HepG2 (cell line): ENCODE results near the gene KAT14. TPM values are rescaled to one million over a fixed set of nuclear protein-coding genes. Genes with fewer than 3 reads are reported as not detected.

Source experiments
- CREB1 ChIP-seq, 2 experiments: fragments of 450-650 bp in 1 of 2; IDR thresholded peaks; 2 replicates each; pipeline ENCODE4 v1.6.1; 2016 to 2017; ENCODE audit warnings: control low read depth in 1 of 2, mild to moderate bottlenecking in 1 of 2, missing compliant biosample characterization in 1 of 2, missing genetic modification characterization in 1 of 2
- HNF4A ChIP-seq: sonication (generic); formaldehyde crosslinking; IDR thresholded peaks from 2 replicates; pipeline ENCODE4 v1.4.0; 2020; ENCODE audit warnings: missing genetic modification reagents
- MAF1 ChIP-seq: sonication (generic); formaldehyde crosslinking; IDR thresholded peaks from 2 replicates; pipeline ENCODE4 v1.5.0; 2020; ENCODE audit warnings: missing genetic modification reagents, borderline replicate concordance
- MBD4 ChIP-seq: IDR thresholded peaks from 2 replicates; pipeline ENCODE4 v1.6.1; 2012; ENCODE audit warnings: low read length, inconsistent platforms, borderline replicate concordance
- MED1 ChIP-seq: sonication (generic); formaldehyde crosslinking; IDR thresholded peaks from 2 replicates; pipeline ENCODE4 v1.4.0; 2020; ENCODE audit warnings: missing genetic modification reagents
- MIXL1 ChIP-seq: IDR thresholded peaks from 2 replicates; pipeline ENCODE4 v1.6.1; 2016
- MXD1 ChIP-seq: sonication (generic); formaldehyde crosslinking; IDR thresholded peaks from 2 replicates; pipeline ENCODE4 v1.4.0; 2020; ENCODE audit warnings: mild to moderate bottlenecking, missing genetic modification reagents
- NFE2L1 ChIP-seq: sonication (generic); formaldehyde crosslinking; IDR thresholded peaks from 2 replicates; pipeline ENCODE4 v1.4.0; 2020; ENCODE audit warnings: missing genetic modification reagents, mild to moderate bottlenecking, borderline replicate concordance
- NFE2L2 ChIP-seq: fragments of 150-350 bp; IDR thresholded peaks from 2 replicates; pipeline ENCODE4 v1.6.1; 2014; ENCODE audit warnings: low read length
- PHF20 ChIP-seq: sonication (generic); formaldehyde crosslinking; IDR thresholded peaks from 2 replicates; pipeline ENCODE4 v1.5.0; 2020; ENCODE audit warnings: mild to moderate bottlenecking, missing genetic modification reagents
- TEF ChIP-seq: sonication (generic); formaldehyde crosslinking; IDR thresholded peaks from 2 replicates; pipeline ENCODE4 v1.5.0; 2020; ENCODE audit warnings: missing genetic modification reagents
- ZFP62 ChIP-seq: sonication (generic); formaldehyde crosslinking; IDR thresholded peaks from 2 replicates; pipeline ENCODE4 v1.4.0; 2020; ENCODE audit warnings: missing genetic modification reagents
- ZNF17 ChIP-seq: sonication (generic); formaldehyde crosslinking; IDR thresholded peaks from 2 replicates; pipeline ENCODE4 v1.5.0; 2020; ENCODE audit warnings: mild to moderate bottlenecking, missing genetic modification reagents
- ZNF234 ChIP-seq: sonication (generic); formaldehyde crosslinking; conservative IDR thresholded peaks from 2 replicates; pipeline ENCODE4 v1.5.1; 2020; ENCODE audit warnings: mild to moderate bottlenecking, missing genetic modification reagents
- ZNF501 ChIP-seq: sonication (generic); formaldehyde crosslinking; IDR thresholded peaks from 2 replicates; pipeline ENCODE4 v1.5.1; 2020; ENCODE audit warnings: mild to moderate bottlenecking, moderate library complexity, missing genetic modification reagents
- ZNF761 ChIP-seq: sonication (generic); formaldehyde crosslinking; conservative IDR thresholded peaks from 2 replicates; pipeline ENCODE4 v1.4.0; 2020; ENCODE audit warnings: mild to moderate bottlenecking, missing genetic modification reagents
- ZNF770 ChIP-seq: sonication (generic); formaldehyde crosslinking; IDR thresholded peaks from 2 replicates; pipeline ENCODE4 v1.5.0; 2020; ENCODE audit warnings: mild to moderate bottlenecking, missing genetic modification reagents
- ZNF800 ChIP-seq: sonication (generic); formaldehyde crosslinking; IDR thresholded peaks from 2 replicates; pipeline ENCODE4 v1.4.0; 2020; ENCODE audit warnings: missing genetic modification reagents
- polyA plus RNA-seq, 8 experiments: library from polyadenylated mRNA; depleted of rRNA in 3 of 8; stranded (reverse) in 7 of 8; unstranded in 1 of 8; fragments of >200 nt; fragmentation: Illumina TruSeq in 4 of 8; extraction: Trizol in 4 of 8; gene quantifications; 2 replicates each; pipeline versions ENCODE4 v1.2.1 to v1.2.3, GENCODE V29; 2011 to 2016; ENCODE audit warnings: low read depth in 4 of 8, missing spikeins in 1 of 8, mixed read lengths in 1 of 8; ENCODE audit not compliant: insufficient read depth in 1 of 8
- total RNA-seq, 5 experiments: library from RNA; depleted of rRNA; stranded (reverse); fragments of >200 nt; fragmentation: Illumina TruSeq; extraction: Trizol; gene quantifications; 2 replicates each; pipeline ENCODE4 v1.2.3, GENCODE V29; 2016; ENCODE audit warnings: low read depth in 1 of 5
- TF ChIP-seq, protein P1 (sequence below): sonication (generic); formaldehyde crosslinking; IDR thresholded peaks from 2 replicates; pipeline ENCODE4 v1.4.0; 2020; ENCODE audit warnings: low read depth, mild to moderate bottlenecking, missing genetic modification reagents
- TF ChIP-seq, protein P2 (sequence below): sonication (generic); formaldehyde crosslinking; conservative IDR thresholded peaks from 2 replicates; pipeline ENCODE4 v1.4.0; 2020; ENCODE audit warnings: missing genetic modification reagents

The KAT14 gene
- total and polyA plus RNA-seq, 2 of the 13 experiments (the other 11 are each of a cell fraction or from before 2014, with no cell fraction given): 5.1 to 15.1 TPM

DNA sequence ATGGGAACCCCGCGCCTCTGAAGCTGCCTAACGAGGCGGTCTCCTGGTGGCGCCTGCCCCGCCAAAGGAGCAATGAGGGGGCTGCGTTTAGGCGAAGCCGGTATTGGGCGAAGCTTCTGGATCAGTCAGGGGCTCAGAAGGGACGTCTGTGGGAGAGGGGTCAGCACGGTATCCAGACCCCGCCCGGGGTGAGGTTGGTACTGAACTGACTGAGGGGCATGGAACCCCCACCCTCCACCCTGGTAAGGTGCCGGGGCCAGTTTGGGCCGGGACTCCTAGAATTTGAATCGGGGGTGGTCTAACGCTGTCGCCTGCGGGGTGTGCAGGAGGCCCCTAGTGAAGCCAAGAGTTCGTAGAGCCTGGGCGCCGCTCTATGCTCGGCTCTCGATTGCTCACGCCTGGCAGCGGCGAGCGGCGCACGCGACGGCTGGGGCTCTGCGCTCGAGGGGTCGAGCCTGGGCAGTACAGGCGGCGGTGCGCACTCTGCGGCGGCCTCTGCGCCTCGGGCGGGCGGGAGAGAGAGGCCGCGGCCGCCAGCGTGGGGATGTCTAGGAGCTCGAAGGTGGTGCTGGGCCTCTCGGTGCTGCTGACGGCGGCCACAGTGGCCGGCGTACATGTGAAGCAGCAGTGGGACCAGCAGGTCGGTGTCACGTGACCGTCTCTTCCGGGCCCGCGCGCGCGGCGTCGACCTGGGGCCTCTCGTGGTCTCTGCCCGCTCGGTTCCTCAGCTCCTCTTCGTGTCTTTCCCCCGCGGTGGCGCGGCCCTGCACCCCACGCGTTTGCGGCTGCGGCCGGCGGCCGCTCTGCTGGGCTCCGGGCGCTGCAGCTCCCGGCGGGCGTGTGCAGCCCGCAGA is at the start of gene KAT14, which contains the start of gene PET117 (continued):
- TF ChIP-seq TEF (CRISPR knock-in tag) (peak; percentile 93), MED1 (peak; percentile 93), ZNF770 (CRISPR knock-in tag) (peak; percentile 89), MXD1 (CRISPR knock-in tag) (peak; percentile 99), MAF1 (CRISPR knock-in tag) (peak; percentile 97), NFE2L1 (0 out of 2 replicates have a peak, but pooled peaks have one; percentile 52), ZNF761 (peak; percentile 98), NFE2L2 (0 out of 2 replicates have a peak, but pooled peaks have one; percentile 1), MBD4 (no peak), ZFP62 (CRISPR knock-in tag) (peak; percentile 80; the same call in 1 of the 2 replicates), CREB1 (IDR thresholded peaks at IDR 0.05) (peak; percentile 60; the same call in 1 of the 2 replicates), CREB1 (CRISPR knock-in tag; IDR thresholded peaks at IDR 0.05) (no peak), ZNF501 (peak; percentile 100), ZNF17 (CRISPR knock-in tag) (peak; percentile 82; the same call in 1 of the 2 replicates), PHF20 (peak; percentile 96), ZNF800 (CRISPR knock-in tag) (peak; percentile 99), ZNF234 (CRISPR knock-in tag) (peak; percentile 97; the same call in 1 of the 2 replicates), MIXL1 (CRISPR knock-in tag) (peak; percentile 62; the same call in 1 of the 2 replicates), HNF4A (CRISPR knock-in tag) (peak; percentile 59)
- TF ChIP-seq, protein P1, sequence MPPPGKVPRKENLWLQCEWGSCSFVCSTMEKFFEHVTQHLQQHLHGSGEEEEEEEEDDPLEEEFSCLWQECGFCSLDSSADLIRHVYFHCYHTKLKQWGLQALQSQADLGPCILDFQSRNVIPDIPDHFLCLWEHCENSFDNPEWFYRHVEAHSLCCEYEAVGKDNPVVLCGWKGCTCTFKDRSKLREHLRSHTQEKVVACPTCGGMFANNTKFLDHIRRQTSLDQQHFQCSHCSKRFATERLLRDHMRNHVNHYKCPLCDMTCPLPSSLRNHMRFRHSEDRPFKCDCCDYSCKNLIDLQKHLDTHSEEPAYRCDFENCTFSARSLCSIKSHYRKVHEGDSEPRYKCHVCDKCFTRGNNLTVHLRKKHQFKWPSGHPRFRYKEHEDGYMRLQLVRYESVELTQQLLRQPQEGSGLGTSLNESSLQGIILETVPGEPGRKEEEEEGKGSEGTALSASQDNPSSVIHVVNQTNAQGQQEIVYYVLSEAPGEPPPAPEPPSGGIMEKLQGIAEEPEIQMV (CRISPR knock-in tag): peak; percentile 96
- TF ChIP-seq, protein P2, sequence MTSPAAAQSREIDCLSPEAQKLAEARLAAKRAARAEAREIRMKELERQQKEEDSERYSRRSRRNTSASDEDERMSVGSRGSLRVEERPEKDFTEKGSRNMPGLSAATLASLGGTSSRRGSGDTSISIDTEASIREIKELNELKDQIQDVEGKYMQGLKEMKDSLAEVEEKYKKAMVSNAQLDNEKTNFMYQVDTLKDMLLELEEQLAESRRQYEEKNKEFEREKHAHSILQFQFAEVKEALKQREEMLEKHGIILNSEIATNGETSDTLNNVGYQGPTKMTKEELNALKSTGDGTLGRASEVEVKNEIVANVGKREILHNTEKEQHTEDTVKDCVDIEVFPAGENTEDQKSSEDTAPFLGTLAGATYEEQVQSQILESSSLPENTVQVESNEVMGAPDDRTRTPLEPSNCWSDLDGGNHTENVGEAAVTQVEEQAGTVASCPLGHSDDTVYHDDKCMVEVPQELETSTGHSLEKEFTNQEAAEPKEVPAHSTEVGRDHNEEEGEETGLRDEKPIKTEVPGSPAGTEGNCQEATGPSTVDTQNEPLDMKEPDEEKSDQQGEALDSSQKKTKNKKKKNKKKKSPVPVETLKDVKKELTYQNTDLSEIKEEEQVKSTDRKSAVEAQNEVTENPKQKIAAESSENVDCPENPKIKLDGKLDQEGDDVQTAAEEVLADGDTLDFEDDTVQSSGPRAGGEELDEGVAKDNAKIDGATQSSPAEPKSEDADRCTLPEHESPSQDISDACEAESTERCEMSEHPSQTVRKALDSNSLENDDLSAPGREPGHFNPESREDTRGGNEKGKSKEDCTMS (CRISPR knock-in tag): no peak
